H1 (cell line): ENCODE results near the gene ARCN1. TPM values are rescaled to one million over a fixed set of nuclear protein-coding genes. Genes with fewer than 3 reads are reported as not detected.

Source experiments
- CTCF ChIA-PET: fragments of 300-600 bp; sonication (Branson Sonifier 250); formaldehyde crosslinking; loops from one replicate; lab custom pipeline; 2021; ENCODE audit not compliant: partially characterized antibody; lab: Charles Lee
- POLR2A ChIA-PET: fragments of 300-600 bp; sonication (Branson Sonifier 250); formaldehyde crosslinking; loops from one replicate; lab custom pipeline; 2021; ENCODE audit warnings: inconsistent platforms; ENCODE audit not compliant: partially characterized antibody; lab: Charles Lee
- DNase-seq, 2 experiments: peaks; one replicate each; pipeline versions ENCODE4 v3.0.0 to v3.0.0-alpha.2; 2010 to 2022; ENCODE audit warnings: low spot score in 2 of 2, low read depth in 1 of 2, mixed read lengths in 1 of 2
- FAIRE-seq: peaks from 2 replicates; lab custom pipeline; 2011; peaks lifted over from hg19 to GRCh38; lab: Jason Lieb, UNC
- H2AFZ ChIP-seq: 2 replicates; pipeline ENCODE4 v1.8.1; 2012; ENCODE audit warnings: low read length, inconsistent platforms
- H2AK5ac ChIP-seq: 2 replicates; pipeline ENCODE4 v1.6.1; 2013; ENCODE audit warnings: low read depth, low read length
- H2BK120ac ChIP-seq: replicated peaks from 2 replicates; pipeline ENCODE3; 2013; ENCODE audit warnings: low read depth, low read length, inconsistent platforms
- H2BK12ac ChIP-seq: 2 replicates; pipeline ENCODE4 v1.6.1; 2013; ENCODE audit warnings: low read depth, low read length
- H2BK15ac ChIP-seq: 2 replicates; pipeline ENCODE4 v1.6.1; 2013; ENCODE audit warnings: low read length
- H2BK20ac ChIP-seq: 2 replicates; pipeline ENCODE4 v1.6.1; 2013; ENCODE audit warnings: low read length
- H2BK5ac ChIP-seq: 2 replicates; pipeline ENCODE4 v1.6.1; 2013; ENCODE audit warnings: low read depth, low read length
- H3K14ac ChIP-seq: 2 replicates; pipeline ENCODE4 v1.6.1; 2013; ENCODE audit warnings: inconsistent platforms; ENCODE audit not compliant: insufficient read length
- H3K18ac ChIP-seq: 2 replicates; pipeline ENCODE4 v1.6.1; 2013; ENCODE audit warnings: low read length; ENCODE audit errors: extremely low read depth
- H3K23ac ChIP-seq: 2 replicates; pipeline ENCODE4 v1.6.1; 2013; ENCODE audit warnings: inconsistent platforms; ENCODE audit not compliant: insufficient read length
- H3K23me2 ChIP-seq: 2 replicates; pipeline ENCODE4 v1.6.1; 2013; ENCODE audit warnings: low read depth, low read length
- H3K27ac ChIP-seq: 2 replicates; pipeline ENCODE4 v1.6.1; 2011; ENCODE audit warnings: low read depth, low read length, inconsistent platforms
- H3K27me3 ChIP-seq, 4 experiments: replicated peaks in 1 of 4; 1 replicate in 1 of 4; 2 replicates in 3 of 4; pipeline versions ENCODE4 v1.6.1 to v1.8.1; 2011 to 2013; ENCODE audit warnings: low read length in 3 of 4, mild to moderate bottlenecking in 3 of 4, inconsistent platforms in 2 of 4, mixed read lengths in 2 of 4, moderate library complexity in 1 of 4; ENCODE audit not compliant: control insufficient read depth in 3 of 4, insufficient read depth in 3 of 4; ENCODE audit errors: extremely low read depth in 1 of 4
- H3K36me3 ChIP-seq, 4 experiments: 2 replicates each; pipeline versions ENCODE4 v1.6.1 to v1.8.1; 2011 to 2013; ENCODE audit warnings: mild to moderate bottlenecking in 4 of 4, low read length in 3 of 4, moderate library complexity in 2 of 4, control low read depth in 1 of 4, inconsistent platforms in 1 of 4; ENCODE audit not compliant: insufficient read depth in 4 of 4, control insufficient read depth in 2 of 4
- H3K4ac ChIP-seq: replicated peaks from 2 replicates; pipeline ENCODE3; 2013; ENCODE audit warnings: low read length, low read depth, mixed read lengths, inconsistent platforms; ENCODE audit not compliant: insufficient read length
- H3K4me1 ChIP-seq, 4 experiments: replicated peaks in 1 of 4; 1 replicate in 1 of 4; 2 replicates in 3 of 4; pipeline versions ENCODE4 v1.6.1 to v1.8.1; 2011 to 2013; ENCODE audit warnings: low read length in 3 of 4, inconsistent platforms in 2 of 4, mixed read lengths in 1 of 4; ENCODE audit not compliant: insufficient read depth in 4 of 4, control insufficient read depth in 3 of 4
- H3K4me2 ChIP-seq, 2 experiments: 2 replicates each; pipeline versions ENCODE4 v1.6.1 to v1.8.1; 2011 to 2013; ENCODE audit warnings: low read depth in 2 of 2, low read length in 2 of 2, control low read depth in 1 of 2, inconsistent platforms in 1 of 2, mild to moderate bottlenecking in 1 of 2; ENCODE audit not compliant: insufficient read depth in 1 of 2
- H3K4me3 ChIP-seq, 4 experiments: fragments of 200-600, 300-600 bp in 1 of 4; sonication (generic), shearing (Covaris generic), sonication (Bioruptor Twin) in 1 of 4; 2 replicates each; pipeline versions ENCODE4 v1.5.1 to v1.8.1; 2011 to 2016; ENCODE audit warnings: low read length in 4 of 4, low read depth in 3 of 4, control low read depth in 2 of 4, inconsistent platforms in 2 of 4, mild to moderate bottlenecking in 2 of 4, mixed read lengths in 1 of 4, moderate library complexity in 1 of 4; ENCODE audit not compliant: insufficient read depth in 2 of 4; ENCODE audit errors: extremely low read depth in 1 of 4
- H3K56ac ChIP-seq: replicated peaks from 2 replicates; pipeline ENCODE3; 2013; ENCODE audit warnings: low read depth, mild to moderate bottlenecking, mixed read lengths, low read length, inconsistent platforms; ENCODE audit not compliant: insufficient read length
- H3K79me1 ChIP-seq: 2 replicates; pipeline ENCODE4 v1.6.1; 2013; ENCODE audit warnings: low read depth, low read length, control low read depth
- H3K79me2 ChIP-seq, 2 experiments: 2 replicates each; pipeline versions ENCODE4 v1.6.1 to v1.8.1; 2012 to 2013; ENCODE audit warnings: low read length in 2 of 2, mild to moderate bottlenecking in 2 of 2, inconsistent platforms in 1 of 2; ENCODE audit not compliant: insufficient read depth in 2 of 2, control insufficient read depth in 1 of 2
- H3K9ac ChIP-seq, 4 experiments: replicated peaks in 1 of 4; 1 replicate in 1 of 4; 2 replicates in 3 of 4; pipeline versions ENCODE4 v1.6.1 to v1.8.1; 2011 to 2013; ENCODE audit warnings: low read depth in 3 of 4, low read length in 3 of 4, control low read depth in 2 of 4, mild to moderate bottlenecking in 2 of 4, moderate library complexity in 2 of 4, inconsistent platforms in 1 of 4; ENCODE audit errors: extremely low read depth in 1 of 4
- H3K9me3 ChIP-seq, 2 experiments: 2 replicates each; pipeline versions ENCODE4 v1.6.1 to v1.8.1; 2012 to 2013; ENCODE audit warnings: mild to moderate bottlenecking in 2 of 2, moderate library complexity in 2 of 2, control low read depth in 1 of 2, inconsistent platforms in 1 of 2, low read depth in 1 of 2, low read length in 1 of 2, mixed read lengths in 1 of 2; ENCODE audit not compliant: insufficient read depth in 2 of 2
- H4K20me1 ChIP-seq, 2 experiments: replicated peaks in 1 of 2; 2 replicates each; pipeline versions ENCODE3 to v1.8.1; 2011 to 2013; ENCODE audit warnings: inconsistent platforms in 2 of 2, low read length in 2 of 2, mild to moderate bottlenecking in 1 of 2; ENCODE audit not compliant: insufficient read depth in 2 of 2, control insufficient read depth in 1 of 2
- H4K5ac ChIP-seq: 2 replicates; pipeline ENCODE4 v1.6.1; 2013; ENCODE audit warnings: low read length, low read depth, mixed read lengths, inconsistent platforms; ENCODE audit not compliant: insufficient read length
- H4K8ac ChIP-seq: 2 replicates; pipeline ENCODE4 v1.8.0; 2013; ENCODE audit warnings: mild to moderate bottlenecking, moderate library complexity, low read length, inconsistent platforms; ENCODE audit not compliant: insufficient read depth; ENCODE audit errors: extremely low read depth
- H4K91ac ChIP-seq: replicated peaks from 2 replicates; pipeline ENCODE3; 2013; ENCODE audit warnings: low read length, mixed read lengths, inconsistent platforms; ENCODE audit not compliant: insufficient read length
- SAP30 ChIP-seq: fragments of 300-600 bp; sonication (generic); IDR thresholded peaks from 2 replicates; pipeline ENCODE4 v1.7.1; 2012; ENCODE audit warnings: low read length, moderate library complexity, mild to moderate bottlenecking, inconsistent platforms; ENCODE audit not compliant: insufficient read depth, insufficient replicate concordance
- TAF1 ChIP-seq: IDR thresholded peaks from 2 replicates; pipeline ENCODE4 v1.6.1; 2011; ENCODE audit warnings: mild to moderate bottlenecking, low read depth, low read length
- WGBS, 2 experiments: shearing (Covaris generic) in 1 of 2; methylation state at CpG; one replicate each; pipeline versions ENCODE4 v1.1.6 to v1.1.7; 2013 to 2015; ENCODE audit warnings: low lambda C conversion rate in 2 of 2, mixed read lengths in 2 of 2, inconsistent platforms in 1 of 2, low coverage in 1 of 2, missing lambda C conversion rate in 1 of 2; ENCODE audit not compliant: insufficient replicate concordance in 2 of 2, insufficient coverage in 1 of 2, insufficient read length in 1 of 2; ENCODE audit errors: extremely low coverage in 1 of 2, missing lambda C conversion rate in 1 of 2; 5-methylcytosine and 5-hydroxymethylcytosine counted together
- polyA plus RNA-seq, 7 experiments: library from polyadenylated mRNA; depleted of rRNA in 3 of 7; stranded (reverse) in 5 of 7; unstranded in 2 of 7; fragments of >200 nt in 5 of 7; fragments of 200-250 nt in 2 of 7; gene quantifications; 1 replicate in 5 of 7; 2 replicates in 1 of 7; 4 replicates in 1 of 7; pipeline versions ENCODE4 v1.2.1 to v1.2.3, GENCODE V29; 2011 to 2013; ENCODE audit warnings: missing spikeins in 2 of 7, mixed read lengths in 2 of 7
- total RNA-seq: library from RNA; stranded (reverse); fragmentation: NEBNext Ultra II Directional; extraction: Animal tissue kit (Norgen Biotek cat#: 25700); gene quantifications from 2 replicates; pipeline ENCODE4 v1.2.1, GENCODE V29; 2021

ARCN1 gene
- total and polyA plus RNA-seq, 2 of the 8 experiments (the other 6 are each of a cell fraction or from before 2014, with no cell fraction given) = 132 to 146 TPM

DNA sequence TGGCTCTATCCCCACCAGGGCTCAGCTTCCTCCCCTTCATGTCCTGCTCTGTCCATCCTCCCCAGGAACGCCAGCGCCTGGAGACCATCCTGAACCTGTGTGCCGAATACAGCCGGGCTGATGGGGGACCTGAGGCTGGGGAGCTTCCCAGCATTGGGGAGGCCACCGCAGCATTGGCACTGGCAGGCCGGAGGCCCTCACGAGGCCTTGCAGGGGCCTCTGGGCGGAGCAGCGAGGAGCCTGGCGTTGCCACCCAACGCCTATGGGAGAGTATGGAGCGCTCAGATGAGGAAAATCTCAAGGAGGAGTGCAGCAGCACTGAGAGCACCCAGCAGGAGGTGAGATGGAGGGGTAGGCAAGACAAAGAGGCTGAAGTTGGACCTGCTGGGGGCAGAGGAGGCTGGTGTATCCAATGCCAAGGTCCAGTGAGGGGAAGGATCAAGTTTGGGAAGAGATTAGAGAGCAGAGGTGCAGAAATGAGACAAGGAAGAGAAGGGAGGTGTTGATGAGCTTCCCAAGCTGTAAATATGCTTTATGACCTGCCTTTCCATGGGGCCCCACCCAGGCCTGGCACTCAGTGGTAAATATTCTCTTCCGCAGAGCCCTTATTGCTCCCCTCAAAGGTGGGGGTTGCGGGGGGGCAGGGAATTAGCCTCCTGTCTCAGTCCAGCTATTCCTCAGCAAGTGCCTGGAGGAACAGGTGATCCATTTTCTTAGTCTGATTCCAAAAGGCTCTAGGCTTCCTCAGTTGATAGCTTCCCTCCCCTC is 59.1 kb downstream of the ARCN1 start:
- Histone ChIP-seq H4K8ac (no peak overlapping the region), H3K23me2 (peaks cover 9% of the 10 kb centered on the region; the same call in 1 of the 2 replicates), H3K79me1 (peaks cover 6% of the 10 kb centered on the region), H2AK5ac (no peak overlapping the region), H3K9ac (no peak overlapping the region), H3K9me3 (no peaks in the 10 kb centered on the region), H2BK15ac (no peak overlapping the region), H3K27me3 (no peaks in the 10 kb centered on the region), H3K4me1 (peaks cover 15 to 23% (median 19%) of the 10 kb centered on the region in 4 experiments), H2BK5ac (no peak overlapping the region), H2BK120ac (no peak overlapping the region), H4K91ac (no peak overlapping the region), H3K4ac (no peak overlapping the region), H3K23ac (no peak overlapping the region), H4K5ac (no peak overlapping the region), H4K20me1 (peaks cover 0 to 23% of the 10 kb centered on the region in 2 experiments), H2BK20ac (no peak overlapping the region), H3K79me2 (no peaks in the 10 kb centered on the region), H2AFZ (no peak overlapping the region), H3K4me2 (no peak overlapping the region), H2BK12ac (no peak overlapping the region), H3K4me3 (no peak overlapping the region), H3K56ac (no peak overlapping the region), H3K14ac (no peak overlapping the region), H3K18ac (no peak overlapping the region), H3K36me3 (peaks cover 10 to 34% (median 27%) of the 10 kb centered on the region in 4 experiments), H3K27ac (no peak overlapping the region)
- FAIRE-seq = no peak
- TF ChIP-seq SAP30 (no peak), TAF1 (no peak)
- ChIA-PET POLR2A (interaction anchor here (0.6 to 25.8 kb wide), 4 partner anchors 9 to 584 kb away, joined by 3 to 574 read pairs (median 137); partner anchors contain the start of gene PHLDB1), CTCF (interaction anchor here (1.1 to 19.1 kb wide), 4 partner anchors 10 to 50 kb away, joined by 3 to 435 read pairs (median 73); partner anchors contain the start of gene PHLDB1)
- no peak for DNase-seq
- 91% methylated on average over 14 of the region's 14 CpGs; no CpG with 5 or more reads in 1 of the 2 experiments for WGBS, 2 experiments
